NCI-H345 (cell line): ENCODE data around the gene WNT7A.
"Not testable (repeated sequence)": the region's sequence is repeated elsewhere in the genome, so short reads cannot be mapped to it uniquely, and the experiment has no call there.

ENCODE experiments used
- DNase-seq: peaks from one replicate; lab custom pipeline; 2025; lab: John Stamatoyannopoulos, UW

Gene WNT7A

GRCh38 chr3:13865106-13865505 lies 14.8 kb downstream of the WNT7A start:
- DNase-seq, result no peak

DNA sequence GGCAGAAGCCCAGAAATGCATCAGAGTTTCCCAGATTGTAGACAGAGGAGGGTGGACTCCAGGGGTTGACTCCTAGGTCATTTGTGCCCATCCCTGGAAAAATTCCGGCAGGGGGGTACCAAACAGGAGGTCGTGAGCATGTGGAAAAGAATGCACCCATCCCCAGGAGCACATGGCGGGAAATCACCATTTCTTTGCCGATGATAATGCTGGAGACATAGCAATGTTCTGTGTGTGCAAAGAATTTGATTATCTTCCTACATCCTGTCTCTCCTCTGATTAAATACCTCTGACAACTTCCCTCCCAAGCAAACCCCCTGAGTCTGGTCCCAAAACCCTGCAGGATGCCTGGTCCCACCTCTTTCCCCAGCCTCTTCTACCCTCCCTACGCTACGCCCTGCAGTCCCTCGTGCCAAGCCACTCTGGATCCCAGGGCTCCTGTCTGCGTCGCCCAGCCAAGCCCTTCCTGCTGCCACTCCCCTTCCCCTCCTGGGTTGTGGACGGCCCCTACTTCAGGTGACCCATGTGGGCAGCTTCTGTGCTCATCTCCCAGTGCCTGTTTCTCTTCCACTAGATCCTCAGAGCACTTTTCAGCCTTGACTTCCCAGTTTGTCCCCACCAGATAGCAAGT lies 15.8 kb downstream of the WNT7A start:
- no peak for DNase-seq

DNA sequence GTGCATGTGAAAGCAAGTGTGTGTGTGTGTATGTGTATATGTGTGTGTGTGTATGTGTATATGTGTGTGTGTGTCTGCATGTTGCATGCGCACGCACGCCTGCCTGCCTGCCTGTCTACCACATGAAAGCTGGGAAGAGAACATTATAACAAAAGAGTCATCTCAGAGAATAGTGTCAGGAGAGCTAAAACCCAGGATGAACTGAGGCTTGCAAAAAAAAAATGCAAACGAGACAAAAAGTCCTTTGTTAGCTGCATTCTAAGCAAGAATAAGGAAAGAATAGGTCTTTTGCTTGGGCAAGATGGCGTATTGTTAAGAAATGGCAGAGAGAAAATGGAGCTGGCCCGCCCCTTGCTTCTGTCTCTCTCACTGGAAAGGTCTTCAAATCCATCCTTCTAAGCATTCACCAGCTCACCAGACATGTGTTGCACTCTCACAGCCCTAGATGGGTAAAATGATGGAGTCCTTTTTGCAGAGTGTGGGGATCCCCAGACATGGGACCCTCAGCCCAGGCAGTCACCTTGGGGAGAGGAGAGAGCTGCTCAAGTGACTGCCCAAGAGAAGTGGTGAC lies 16.4 kb downstream of the WNT7A start:
- DNase-seq, result no peak

GRCh38 chr3:13861461-13861860 lies 18.4 kb downstream of the WNT7A start:
- DNase-seq, result no peak

GRCh38 chr3:13860001-13860400 lies 19.9 kb downstream of the WNT7A start:
- DNase-seq, result no peak

GRCh38 chr3:13858768-13859520 lies 20.9 kb downstream of the WNT7A start:
- DNase-seq, result no peak

- no peak for DNase-seq
Observed at GRCh38 chr3:13857702-13858380, 22.0 kb downstream of the WNT7A start.

GRCh38 chr3:13856628-13857027 lies 23.2 kb downstream of the WNT7A start:
- DNase-seq, result not testable (repeated sequence)

- DNase-seq, result no peak
Observed at GRCh38 chr3:13856006-13856405, 23.9 kb downstream of the WNT7A start.

DNA sequence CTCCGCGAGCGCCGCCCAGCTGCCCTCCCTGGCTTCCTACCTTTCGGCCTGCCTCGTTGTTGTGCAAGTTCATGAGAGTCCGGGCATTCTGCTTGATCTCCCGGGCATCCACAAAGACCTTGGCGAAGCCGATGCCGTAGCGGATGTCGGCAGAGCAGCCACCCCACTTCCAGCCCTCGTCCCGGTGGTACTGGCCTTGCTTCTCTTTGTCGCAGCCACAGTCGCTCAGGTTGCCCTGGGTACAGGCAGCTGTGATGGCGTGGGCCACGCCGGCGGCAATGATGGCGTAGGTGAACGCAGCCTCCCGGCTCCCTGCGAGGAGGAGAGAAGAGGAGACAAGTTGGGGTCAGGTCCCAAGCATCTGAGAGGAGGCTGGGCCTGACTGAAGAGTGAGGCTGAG lies 25.4 kb downstream of the WNT7A start:
- no peak for DNase-seq

- DNase-seq, result no peak
Observed at GRCh38 chr3:13853978-13854296, 25.9 kb downstream of the WNT7A start.

DNA sequence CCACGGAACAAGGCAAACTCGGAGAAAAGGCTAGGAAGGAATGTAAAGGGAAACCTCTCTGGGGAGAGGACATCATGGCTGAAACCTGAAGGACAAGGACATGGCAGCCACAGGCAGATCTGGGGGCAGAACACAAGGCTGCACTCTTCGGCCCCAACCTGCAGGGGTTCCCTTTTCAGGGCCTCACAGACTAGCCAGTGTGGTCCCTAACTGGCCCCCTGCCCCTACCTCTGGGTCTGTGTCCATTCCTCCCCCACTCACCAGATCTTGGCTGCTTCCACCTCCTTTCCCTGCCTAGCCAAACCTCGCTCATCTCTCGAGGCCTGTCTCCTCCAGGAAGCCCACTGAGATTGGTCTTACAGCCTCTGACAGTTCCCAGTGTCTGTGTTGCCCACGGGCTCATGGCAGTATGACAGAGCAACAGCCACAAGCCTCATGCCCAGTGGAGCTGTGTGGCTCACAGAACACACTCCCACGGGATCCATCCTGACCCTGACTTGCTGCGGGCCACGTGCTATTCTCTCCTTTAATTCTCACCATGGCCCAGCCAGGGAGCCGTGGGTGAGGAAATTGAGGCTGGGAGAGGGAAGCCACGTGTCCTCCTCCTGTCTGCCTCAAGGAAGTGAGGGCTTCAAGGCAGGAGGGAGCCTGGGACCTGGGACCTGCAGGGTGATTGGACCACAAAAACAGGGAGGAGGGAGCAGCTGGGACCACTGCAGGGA lies 26.5 kb downstream of the WNT7A start:
- DNase-seq, result no peak

DNA sequence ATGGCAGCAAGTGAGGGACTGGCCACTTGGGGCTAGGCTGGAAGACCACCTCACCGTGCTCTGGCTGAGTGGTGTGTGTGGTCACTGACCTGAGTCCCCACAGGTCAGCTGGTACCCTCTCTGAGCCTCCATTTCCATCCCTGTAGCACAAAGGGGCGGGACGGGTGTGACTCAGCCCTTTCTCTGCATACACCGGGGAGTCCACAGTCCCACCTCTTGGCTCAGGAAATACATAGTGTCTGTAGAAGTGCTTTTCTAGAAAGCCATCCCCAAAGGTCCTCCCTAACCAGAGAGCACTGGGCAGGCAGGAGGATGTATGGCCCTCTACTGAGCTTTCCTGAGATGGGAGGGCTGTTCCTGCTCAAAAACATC lies 27.2 kb downstream of the WNT7A start:
- DNase-seq, result no peak

- DNase-seq, result no peak
Observed at GRCh38 chr3:13851997-13852637, 27.8 kb downstream of the WNT7A start.

DNA sequence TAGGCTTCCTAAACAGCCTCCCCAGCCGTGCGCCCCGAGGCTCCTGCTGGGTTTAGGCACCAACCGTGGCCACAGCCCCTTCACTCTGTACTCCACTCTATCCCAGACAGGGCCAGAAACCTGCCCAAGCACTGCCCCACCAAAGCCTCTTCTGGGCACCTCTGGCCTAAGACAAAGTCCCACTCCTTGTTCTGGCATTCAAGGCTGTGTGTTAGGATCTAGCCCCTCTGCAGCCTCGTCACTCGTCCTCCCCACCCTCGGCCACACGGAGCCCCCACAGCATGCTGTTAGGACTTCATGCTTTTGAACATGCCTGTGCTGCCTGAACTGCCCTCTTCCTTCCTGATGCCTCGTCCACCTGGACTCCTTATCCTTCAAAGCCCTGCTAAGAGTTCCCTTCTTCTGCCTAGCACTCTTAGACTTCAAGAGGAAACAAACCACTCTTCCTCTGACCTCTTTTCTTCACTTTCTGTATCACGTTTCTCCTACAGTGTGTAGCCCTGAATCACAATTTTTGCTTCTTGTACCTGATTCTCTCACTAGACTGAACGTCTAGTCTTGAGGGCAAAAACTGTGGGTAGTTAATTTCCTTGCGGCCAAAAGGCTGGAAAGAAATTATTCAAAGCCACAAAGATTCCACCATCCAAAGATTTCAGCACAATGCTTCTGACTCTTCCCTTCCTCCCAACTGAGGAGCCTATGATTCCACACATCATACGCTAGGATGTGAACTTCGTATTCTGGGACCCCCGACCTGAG lies 28.6 kb downstream of the WNT7A start:
- DNase-seq, result no peak

- no peak for DNase-seq
Observed at GRCh38 chr3:13850161-13850945, 29.5 kb downstream of the WNT7A start.

DNA sequence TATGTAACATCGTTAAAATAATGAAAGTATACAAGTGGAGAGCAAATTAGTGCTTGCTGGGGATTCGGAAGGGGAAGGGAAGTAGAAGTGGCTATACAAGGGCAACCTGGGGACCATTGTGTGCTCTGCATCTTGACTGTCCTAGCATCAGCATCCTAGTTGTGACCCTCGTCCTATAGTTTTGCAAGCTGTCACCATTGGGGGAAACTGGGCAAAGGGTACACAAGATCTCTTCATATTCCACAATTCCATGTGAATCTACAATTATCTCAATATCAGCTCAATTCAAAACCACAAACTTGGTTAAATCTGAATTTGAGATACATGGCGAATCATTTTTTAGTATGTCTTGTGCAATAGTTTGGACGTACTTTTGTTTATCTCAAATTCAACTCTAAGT lies 30.9 kb downstream of the WNT7A start:
- no peak for DNase-seq

GRCh38 chr3:13846716-13847570 lies 32.9 kb downstream of the WNT7A start:
- no peak for DNase-seq

DNA sequence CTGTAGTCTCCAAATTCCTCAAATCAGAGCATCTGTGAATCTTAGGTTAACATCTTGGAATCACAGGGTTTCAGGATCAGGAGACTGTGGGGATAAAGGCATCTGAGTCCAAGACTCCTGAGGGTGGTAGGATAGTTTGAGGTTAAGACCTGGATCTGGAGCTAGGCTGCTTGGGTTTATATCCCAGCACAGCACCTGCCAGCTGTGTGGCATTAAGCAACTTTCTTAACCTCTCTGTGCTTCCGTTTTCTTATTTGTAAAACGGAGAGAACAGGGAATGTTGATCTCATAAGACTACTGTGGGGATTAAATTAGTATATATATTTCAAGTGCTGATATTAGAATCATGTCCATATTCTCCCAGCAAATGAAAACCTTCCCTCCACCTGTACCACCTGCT lies 33.6 kb downstream of the WNT7A start:
- no peak for DNase-seq
